AML-193 (cell line): ENCODE results near the gene FBXO11.
"Not testable (repeated sequence)": the region's sequence is repeated elsewhere in the genome, so short reads cannot be mapped to it uniquely, and the experiment has no call there.

Experiments
- DNase-seq, 2 experiments: peaks; one replicate each; lab custom pipeline; 2025; lab: John Stamatoyannopoulos, UW

Gene FBXO11

DNA sequence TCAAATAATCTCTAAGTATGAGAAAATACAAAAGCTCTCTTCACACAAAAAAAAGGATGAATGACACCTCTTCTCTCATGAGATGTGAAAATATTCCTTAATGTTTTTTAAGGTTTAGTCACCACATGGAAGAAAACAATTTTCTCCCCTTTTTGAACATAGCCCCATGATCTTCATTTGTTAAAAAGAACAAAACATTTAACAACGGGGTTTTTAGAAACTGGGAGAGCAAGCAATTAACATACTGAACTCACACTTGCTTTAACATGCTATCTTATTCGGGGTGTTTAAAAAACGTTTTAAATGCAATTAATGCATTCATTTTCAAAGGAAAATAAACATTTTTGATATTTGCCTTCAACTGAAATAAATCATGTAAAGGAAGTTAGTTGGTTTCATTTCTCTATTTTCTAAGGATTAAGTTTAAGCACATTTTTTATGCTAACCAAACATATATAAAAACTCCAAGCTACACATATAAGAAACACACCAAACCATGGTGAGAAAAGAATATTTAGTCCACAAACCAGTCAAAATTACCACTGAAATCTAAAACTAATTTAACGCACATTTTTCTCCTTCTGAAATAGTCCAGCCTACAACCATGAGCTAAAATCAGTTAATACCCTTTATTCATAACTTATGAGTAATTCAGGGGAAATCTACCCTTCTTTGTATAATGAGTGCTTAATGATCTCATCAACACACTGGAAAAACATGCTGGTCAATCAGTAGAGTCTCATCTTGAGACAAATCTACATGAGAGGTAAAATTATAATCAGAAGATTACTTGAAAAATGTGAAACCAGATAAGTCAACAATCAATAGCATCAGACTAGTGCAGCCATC lies 8.2 kb downstream of the FBXO11 start:
- DNase-seq: no peak

GRCh38 chr2:47897191-47897882 lies 9.0 kb downstream of the FBXO11 start:
- DNase-seq: not testable (repeated sequence)

GRCh38 chr2:47896450-47896968 lies 9.8 kb downstream of the FBXO11 start:
- DNase-seq: no peak

GRCh38 chr2:47893771-47894170 lies 12.5 kb downstream of the FBXO11 start:
- no peak for DNase-seq

GRCh38 chr2:47892338-47892730 lies 14.0 kb downstream of the FBXO11 start:
- DNase-seq: no peak

DNA sequence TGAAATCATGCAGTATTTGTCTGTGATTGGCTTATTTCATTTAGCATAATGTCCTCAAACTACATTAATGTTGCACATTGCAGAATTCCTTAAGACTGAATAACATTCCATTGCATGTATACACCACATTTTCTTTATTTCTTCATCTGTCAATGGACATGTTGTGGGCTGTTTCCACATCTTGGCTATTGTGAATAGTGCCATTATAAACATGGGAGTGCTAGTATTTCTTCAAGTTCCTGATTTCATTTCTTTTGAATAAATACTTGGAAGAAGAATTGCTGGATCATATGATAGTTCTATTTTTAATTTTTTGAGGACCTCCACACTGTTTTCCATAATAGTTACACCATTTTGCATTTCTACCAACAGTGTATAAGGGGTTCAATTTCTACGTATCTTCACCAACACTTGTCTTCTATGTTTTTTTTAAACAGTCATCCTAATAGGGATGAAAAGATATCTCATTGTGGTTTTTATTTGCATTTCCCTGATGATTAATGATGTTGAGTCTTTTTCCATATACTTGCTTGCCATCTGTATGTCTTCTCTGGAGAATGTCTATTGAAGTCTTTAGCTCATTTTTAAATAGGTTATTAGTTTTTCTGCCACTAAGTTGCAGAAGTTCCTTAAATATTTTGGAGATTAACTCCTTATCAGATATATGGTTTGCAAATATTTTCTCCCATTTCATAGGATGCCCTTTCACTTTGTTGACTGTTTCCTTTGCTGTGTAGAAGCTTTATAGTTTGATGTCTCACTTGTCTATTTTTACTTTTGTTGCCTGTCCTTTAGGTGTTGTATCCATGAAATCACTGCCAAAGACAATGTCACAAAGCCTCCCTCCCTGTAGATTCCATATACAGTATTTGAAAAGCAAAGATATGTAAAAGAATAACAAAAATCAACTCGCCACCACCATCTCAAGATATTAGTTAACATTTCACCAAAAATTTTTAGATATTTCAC lies 14.6 kb downstream of the FBXO11 start:
- DNase-seq: no peak

DNA sequence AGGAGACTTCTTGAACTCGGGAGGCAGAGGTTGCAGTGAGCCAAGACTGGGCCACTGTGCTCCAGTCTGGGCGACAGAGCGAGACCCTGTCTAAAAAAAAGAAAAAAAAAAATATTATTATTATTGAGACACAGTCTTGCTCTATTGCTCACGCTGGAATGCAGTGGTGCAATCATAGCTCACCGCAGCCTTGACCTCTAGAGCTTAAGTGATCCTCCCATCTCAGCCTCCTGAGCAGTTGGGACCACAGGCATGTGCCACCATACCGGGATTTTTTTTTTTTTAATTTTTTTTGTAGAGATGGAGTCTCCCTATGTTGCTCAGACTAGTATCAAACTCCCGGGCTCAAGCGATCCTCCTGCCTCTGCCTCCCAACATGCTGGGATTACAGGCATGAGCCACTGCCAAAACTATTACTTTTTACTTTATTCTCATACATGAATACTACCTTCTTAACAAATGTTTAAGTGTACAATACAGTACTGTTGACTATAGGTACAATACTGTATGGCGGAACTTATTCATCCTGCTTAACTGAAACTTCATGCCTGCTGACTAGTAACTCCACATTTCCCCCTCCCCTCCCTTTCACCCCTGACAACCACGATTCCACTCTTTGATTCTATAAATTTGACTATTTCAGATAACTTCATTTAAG lies 15.5 kb downstream of the FBXO11 start:
- no peak for DNase-seq

DNA sequence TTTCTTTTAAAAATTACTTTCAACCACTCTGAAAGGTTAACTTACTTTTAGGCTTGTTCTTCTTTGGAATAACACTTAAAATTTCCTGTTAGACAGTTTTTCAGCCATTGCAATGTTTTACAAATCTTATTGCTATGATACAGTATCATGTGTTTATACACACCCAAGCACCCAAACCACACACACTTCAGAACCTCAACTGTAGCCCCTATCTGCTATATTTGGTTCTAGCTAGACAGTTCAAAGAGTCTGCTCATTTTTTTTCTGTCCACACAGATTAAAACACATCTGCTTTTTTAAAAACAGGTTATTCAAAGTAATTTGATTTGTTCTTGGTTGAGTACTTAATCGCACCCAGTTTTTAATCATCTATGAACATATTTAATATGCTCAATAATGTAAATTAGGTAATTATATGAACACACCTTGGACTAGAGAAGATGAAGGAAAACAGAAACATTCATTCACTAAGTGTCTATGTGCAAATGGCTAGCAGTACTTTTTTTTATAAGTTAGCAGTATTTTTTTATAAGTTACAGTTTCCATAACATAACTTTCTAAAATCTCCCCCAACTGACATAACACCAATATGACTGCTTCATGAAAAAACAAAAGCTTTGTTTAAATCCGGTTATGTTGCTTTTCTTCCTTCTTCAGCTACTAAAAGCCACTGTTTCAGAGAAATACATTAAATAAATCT lies 17.6 kb downstream of the FBXO11 start:
- DNase-seq: no peak

- no peak for DNase-seq
These were observed 29.4 kb downstream of the FBXO11 start for GRCh38 chr2:47876912-47877311.

- no peak for DNase-seq
These were observed 33.4 kb downstream of the FBXO11 start for GRCh38 chr2:47872941-47873340.

DNA sequence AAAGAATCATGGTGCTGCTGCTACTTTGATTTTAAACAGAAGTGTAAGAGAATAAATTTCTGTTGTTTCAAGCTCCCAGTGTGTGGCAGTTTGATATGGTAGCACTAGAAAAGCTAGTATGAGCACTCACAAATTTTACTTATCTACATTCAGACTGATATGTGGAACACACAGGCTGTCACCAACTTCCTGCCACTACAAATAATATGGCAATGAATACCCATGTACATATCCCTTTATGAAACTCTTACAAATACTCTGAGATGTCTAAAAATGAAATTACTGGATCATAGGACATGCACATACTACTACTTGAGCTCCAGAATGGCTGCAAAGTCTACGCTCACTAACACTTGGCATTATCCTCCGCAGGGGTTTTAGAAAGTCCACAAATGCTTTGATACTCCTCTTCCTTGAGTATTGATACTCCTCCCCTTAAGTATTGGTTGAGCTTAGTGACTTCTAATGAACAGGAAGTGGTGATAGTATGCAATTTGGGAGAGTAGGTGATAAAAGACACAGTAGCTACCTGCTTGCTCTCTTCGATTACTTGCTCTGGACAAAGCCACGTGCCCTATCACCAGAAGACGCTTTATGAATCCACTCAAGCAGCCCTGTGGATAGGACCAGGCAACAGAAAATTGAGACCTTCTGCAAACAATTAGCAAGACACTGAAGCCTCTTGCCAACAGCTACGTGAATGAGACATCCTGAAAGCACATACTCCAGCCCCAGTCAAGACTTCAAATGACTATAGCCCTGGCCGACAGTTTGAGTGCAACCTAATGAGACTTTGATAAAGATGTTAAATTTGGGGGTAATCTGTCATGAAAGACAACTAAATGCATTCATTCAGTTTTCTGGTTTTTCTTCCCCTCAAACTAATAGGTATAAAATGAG lies 35.4 kb downstream of the FBXO11 start:
- DNase-seq: no peak

- DNase-seq: no peak
These were observed 36.3 kb downstream of the FBXO11 start for GRCh38 chr2:47869859-47870595.

DNA sequence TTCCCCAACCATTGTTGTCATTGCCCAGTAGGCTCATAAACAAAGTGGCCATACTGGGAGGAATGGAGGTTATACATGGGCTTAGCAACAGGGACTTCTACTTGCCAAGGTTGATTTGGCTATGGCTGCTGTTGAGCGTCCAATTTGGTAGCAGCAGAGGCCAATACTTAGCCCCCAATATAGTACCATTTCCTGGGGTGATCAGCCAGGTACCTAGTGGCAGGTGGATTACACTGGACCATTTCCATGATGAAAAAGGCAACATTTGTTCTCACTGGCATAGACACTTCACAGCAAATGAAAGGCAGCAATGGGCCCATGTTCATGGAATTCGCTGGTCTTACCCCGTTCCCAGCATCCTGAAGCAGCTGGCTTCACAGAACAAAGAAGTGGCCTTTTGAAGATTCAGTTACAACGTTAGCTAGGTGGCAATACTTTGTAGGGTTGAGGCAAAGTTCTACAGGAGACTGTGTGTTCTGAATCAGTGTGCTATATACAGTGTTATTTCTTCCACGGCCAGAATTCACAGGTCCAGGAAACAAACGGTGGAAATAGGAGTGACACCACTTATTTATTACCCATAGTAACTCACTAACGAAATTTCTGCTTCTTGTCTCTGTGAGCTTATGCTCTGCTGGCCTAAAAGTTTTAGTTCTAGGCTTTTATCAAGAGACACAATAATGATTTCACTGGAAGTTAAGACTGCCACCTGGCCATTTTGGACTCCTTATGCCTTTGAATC lies 37.5 kb downstream of the FBXO11 start:
- no peak for DNase-seq

GRCh38 chr2:47867205-47867604 lies 39.1 kb downstream of the FBXO11 start:
- peak in 1 of 2 experiments; percentile 6 for DNase-seq

DNA sequence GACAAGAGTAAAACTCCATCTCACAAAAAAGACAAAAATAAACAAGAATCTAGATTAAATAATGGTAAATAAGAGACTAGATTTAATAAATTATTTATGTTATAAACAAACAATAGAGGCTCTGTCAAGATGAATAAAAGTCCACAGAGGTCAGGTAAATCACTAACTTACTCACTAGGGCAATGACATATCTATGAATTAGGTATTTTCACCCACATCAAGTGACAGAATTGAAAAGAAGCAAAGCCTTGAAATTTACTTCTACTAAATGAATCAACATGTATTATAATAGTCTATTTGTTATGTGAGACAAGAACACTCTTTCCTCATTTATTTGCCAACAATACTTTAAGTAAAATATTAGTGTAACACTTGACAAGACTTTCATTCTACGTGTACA lies 41.7 kb downstream of the FBXO11 start:
- no peak for DNase-seq

DNA sequence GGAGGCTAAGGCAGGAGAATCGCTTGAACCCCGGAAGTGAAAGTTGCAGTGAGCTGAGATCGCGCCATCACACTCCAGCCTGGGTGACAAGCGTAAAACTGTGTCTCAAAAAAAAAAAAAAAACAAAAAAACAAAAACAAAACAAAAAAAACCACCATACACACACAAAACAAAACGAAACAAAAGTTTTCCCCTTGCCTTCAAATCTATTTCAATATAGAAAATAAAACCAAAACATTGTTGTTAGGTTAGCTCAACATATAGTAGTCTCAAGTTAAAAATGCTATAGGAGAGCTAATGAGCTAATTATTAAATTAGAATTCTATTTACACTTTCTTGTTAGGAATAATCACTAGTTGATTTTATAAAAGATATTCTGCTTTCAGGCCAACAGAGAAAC lies 43.3 kb downstream of the FBXO11 start:
- DNase-seq: no peak

DNA sequence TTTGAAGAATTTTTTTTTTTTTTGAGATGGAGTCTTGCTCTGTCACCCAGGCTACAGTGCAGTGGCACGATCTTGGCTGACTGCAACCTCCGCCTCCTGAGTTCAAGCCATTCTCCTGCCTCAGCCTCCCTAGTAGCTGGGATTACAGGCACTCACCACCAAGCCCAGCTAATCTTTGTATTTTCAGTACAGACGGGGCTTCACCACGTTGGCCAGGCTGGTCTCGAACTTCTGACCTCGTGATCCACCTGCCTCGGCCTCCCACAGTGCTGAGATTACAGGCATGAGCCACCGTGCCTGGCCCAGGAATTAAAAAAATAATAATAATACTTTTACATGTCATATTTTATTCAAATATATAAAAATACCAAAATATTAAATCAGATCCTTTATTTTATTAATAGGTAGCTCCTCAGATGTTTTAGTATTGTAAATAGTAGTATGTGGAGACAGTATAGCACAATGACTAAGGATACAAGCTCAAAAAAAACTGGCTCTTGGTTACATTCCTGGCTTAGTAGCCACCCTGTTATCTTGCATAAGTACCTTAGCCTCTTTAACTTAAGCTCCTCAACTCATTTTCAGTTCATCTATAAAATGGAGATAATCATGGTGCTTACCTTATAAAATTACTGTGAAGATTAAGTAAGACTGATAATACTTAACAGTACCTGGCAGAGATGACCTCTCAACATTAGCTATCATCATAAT lies 53.1 kb downstream of the FBXO11 start:
- DNase-seq: not testable (repeated sequence)

DNA sequence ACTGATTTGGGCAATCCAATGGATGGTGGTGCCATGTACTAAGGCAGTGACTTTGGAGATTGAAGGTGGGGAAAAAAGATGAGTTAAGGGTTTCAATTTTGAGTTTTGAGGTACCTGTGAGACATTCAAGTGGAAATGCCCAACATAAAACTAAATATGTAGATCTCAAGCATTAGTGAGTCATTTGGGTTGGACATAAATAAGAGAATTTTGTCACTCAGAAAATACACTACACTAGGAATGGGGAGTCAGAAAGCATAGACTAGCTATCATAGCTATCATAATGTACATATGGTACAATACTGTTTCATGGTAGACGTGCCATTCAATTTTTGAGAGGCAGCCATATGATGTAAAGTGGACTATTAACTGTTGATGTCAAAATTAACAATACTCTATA lies 56.1 kb downstream of the FBXO11 start:
- DNase-seq: no peak
